Vagina (tissue), 2 donors: ENCODE results near the gene MAN1C1.

Experiments
- POLR2A ChIP-seq, 2 donors: fragments of 450-650 bp; IDR thresholded peaks; one replicate each; pipeline ENCODE4 v1.6.1; 2017; ENCODE audit warnings: antibody characterized with exemption in 2 of 2, mild to moderate bottlenecking in 2 of 2, moderate library complexity in 2 of 2
- TF ChIP-seq, protein P1 (sequence below), 3 experiments: fragments of 450-650 bp in 2 of 3; fragments of 200-600 bp in 1 of 3; sonication (generic) in 1 of 3; IDR thresholded peaks; one replicate each; pipeline ENCODE4 v1.5.1; 2017 to 2019; ENCODE audit warnings: antibody characterized with exemption in 3 of 3, mild to moderate bottlenecking in 2 of 3, moderate library complexity in 2 of 3

GRCh38 chr1:25699500-25700143 lies 83.0 kb downstream of the MAN1C1 start:
- TF ChIP-seq, protein P1, sequence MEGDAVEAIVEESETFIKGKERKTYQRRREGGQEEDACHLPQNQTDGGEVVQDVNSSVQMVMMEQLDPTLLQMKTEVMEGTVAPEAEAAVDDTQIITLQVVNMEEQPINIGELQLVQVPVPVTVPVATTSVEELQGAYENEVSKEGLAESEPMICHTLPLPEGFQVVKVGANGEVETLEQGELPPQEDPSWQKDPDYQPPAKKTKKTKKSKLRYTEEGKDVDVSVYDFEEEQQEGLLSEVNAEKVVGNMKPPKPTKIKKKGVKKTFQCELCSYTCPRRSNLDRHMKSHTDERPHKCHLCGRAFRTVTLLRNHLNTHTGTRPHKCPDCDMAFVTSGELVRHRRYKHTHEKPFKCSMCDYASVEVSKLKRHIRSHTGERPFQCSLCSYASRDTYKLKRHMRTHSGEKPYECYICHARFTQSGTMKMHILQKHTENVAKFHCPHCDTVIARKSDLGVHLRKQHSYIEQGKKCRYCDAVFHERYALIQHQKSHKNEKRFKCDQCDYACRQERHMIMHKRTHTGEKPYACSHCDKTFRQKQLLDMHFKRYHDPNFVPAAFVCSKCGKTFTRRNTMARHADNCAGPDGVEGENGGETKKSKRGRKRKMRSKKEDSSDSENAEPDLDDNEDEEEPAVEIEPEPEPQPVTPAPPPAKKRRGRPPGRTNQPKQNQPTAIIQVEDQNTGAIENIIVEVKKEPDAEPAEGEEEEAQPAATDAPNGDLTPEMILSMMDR (IDR thresholded peaks at IDR 0.05): no peak
- TF ChIP-seq POLR2A (IDR thresholded peaks at IDR 0.05): no peak
